ENCODE measurements around the gene BTBD9. TPM values are rescaled to one million over a fixed set of nuclear protein-coding genes. Genes with fewer than 3 reads are reported as not detected.
A peak's percentile ranks its signal among the peaks of the same experiment; 100 is the strongest.

Gene BTBD9
- total RNA-seq, 1 donor, result 9.7 TPM

- DNase-seq (ENCODE audit: low read depth in 2 of 3, low spot score in 2 of 3), result no peak
These were observed 370.1 kb downstream of the BTBD9 start for GRCh38 chr6:38269461-38270172.

GRCh38 chr6:38268342-38268741 is 371.4 kb downstream of the BTBD9 start:
- no peak for DNase-seq (ENCODE audit: low read depth in 2 of 3, low spot score in 2 of 3)

GRCh38 chr6:38266921-38267354 is 372.8 kb downstream of the BTBD9 start:
- no peak for DNase-seq (ENCODE audit: low read depth in 2 of 3, low spot score in 2 of 3)

- DNase-seq (ENCODE audit: low read depth in 2 of 3, low spot score in 2 of 3), result no peak
These were observed 375.1 kb downstream of the BTBD9 start for GRCh38 chr6:38264605-38265004.

- DNase-seq (ENCODE audit: low read depth in 2 of 3, low spot score in 2 of 3), result no peak
These were observed 377.1 kb downstream of the BTBD9 start for GRCh38 chr6:38262609-38263008.

GRCh38 chr6:38262026-38262425 is 377.7 kb downstream of the BTBD9 start:
- DNase-seq (ENCODE audit: low read depth in 2 of 3, low spot score in 2 of 3), result peak in 1 of 3 donors; percentile 9

GRCh38 chr6:38261626-38262025 is 378.1 kb downstream of the BTBD9 start:
- no peak for DNase-seq (ENCODE audit: low read depth in 2 of 3, low spot score in 2 of 3)

GRCh38 chr6:38259736-38260135 is 380.0 kb downstream of the BTBD9 start:
- DNase-seq (ENCODE audit: low read depth in 2 of 3, low spot score in 2 of 3), result peak in 2 of 3 donors; percentile 7 to 8

- no peak for DNase-seq (ENCODE audit: low read depth in 2 of 3, low spot score in 2 of 3)
These were observed 391.1 kb downstream of the BTBD9 start for GRCh38 chr6:38248500-38249234.

GRCh38 chr6:38245295-38245694 is 394.4 kb downstream of the BTBD9 start:
- no peak for DNase-seq (ENCODE audit: low read depth in 2 of 3, low spot score in 2 of 3)

GRCh38 chr6:38244869-38245268 is 394.9 kb downstream of the BTBD9 start:
- no peak for DNase-seq (ENCODE audit: low read depth in 2 of 3, low spot score in 2 of 3)

- DNase-seq (ENCODE audit: low read depth in 2 of 3, low spot score in 2 of 3), result no peak
These were observed 398.4 kb downstream of the BTBD9 start for GRCh38 chr6:38241200-38241871.

GRCh38 chr6:38239719-38240451 is 399.8 kb downstream of the BTBD9 start:
- DNase-seq (ENCODE audit: low read depth in 2 of 3, low spot score in 2 of 3), result peak in 1 of 3 donors; percentile 6

- no peak for DNase-seq (ENCODE audit: low read depth in 2 of 3, low spot score in 2 of 3)
These were observed 403.1 kb downstream of the BTBD9 start for GRCh38 chr6:38236631-38237030.

GRCh38 chr6:38234934-38235682 is 404.6 kb downstream of the BTBD9 start:
- DNase-seq (ENCODE audit: low read depth in 2 of 3, low spot score in 2 of 3), result no peak

GRCh38 chr6:38234141-38234540 is 405.6 kb downstream of the BTBD9 start:
- DNase-seq (ENCODE audit: low read depth in 2 of 3, low spot score in 2 of 3), result no peak

GRCh38 chr6:38233161-38233791 is 406.5 kb downstream of the BTBD9 start:
- no peak for DNase-seq (ENCODE audit: low read depth in 2 of 3, low spot score in 2 of 3)

GRCh38 chr6:38225766-38226165 is 414.0 kb downstream of the BTBD9 start:
- DNase-seq (ENCODE audit: low read depth in 2 of 3, low spot score in 2 of 3), result no peak

GRCh38 chr6:38221251-38221650 is 418.5 kb downstream of the BTBD9 start:
- no peak for DNase-seq (ENCODE audit: low read depth in 2 of 3, low spot score in 2 of 3)

Measured in hematopoietic multipotent progenitor cell (in vitro differentiated cells).